ENCODE measurements around the gene CTXN3. TPM values are rescaled to one million over a fixed set of nuclear protein-coding genes. Genes with fewer than 3 reads are reported as not detected.

CTXN3 gene
- total RNA-seq (2013; cell fraction: nucleolus; rRNA removed): not detected in 2 replicates
- total RNA-seq (2014; rRNA removed) (not detected in 2 replicates), total RNA-seq (2014; rRNA removed; fragmentation: Illumina TruSeq; extraction: Trizol) (not detected in 2 replicates), total RNA-seq (2021) (not detected in 2 replicates), polyA plus RNA-seq (2011; rRNA removed) (not detected in 2 replicates), polyA plus RNA-seq (2014; fragmentation: Illumina TruSeq; extraction: Trizol) (not detected in 2 replicates), polyA plus RNA-seq (2014; fragmentation: Nextera tagmentation; extraction: Ambion mirVana) (not detected), polyA plus RNA-seq (2014; rRNA removed) (not detected in 2 replicates), polyA plus RNA-seq (2016; fragmentation: Nextera tagmentation; extraction: Ambion mirVana) (not detected), polyA minus RNA-seq (2011; rRNA and poly(A)+ RNA removed) (not detected in 2 replicates), Bru-seq, nascent RNA (not detected), BruChase-seq, experiment 1, labeled RNA remaining after a 6-hour chase (not detected), BruChase-seq, experiment 2, labeled RNA remaining after a 2-hour chase (percentile 12 among the genes with signal in this experiment)
- polyA plus RNA-seq (2011; ENCODE audit: low read depth): not detected
- polyA plus RNA-seq (2011; cell fraction: cytosol; rRNA removed): not detected in 2 replicates
- polyA plus RNA-seq (2011; cell fraction: nucleus; rRNA removed): 0.18 TPM in 1 of 2 replicates, not detected in the other
- not detected in 2 replicates for polyA plus RNA-seq (2012)
- not detected in 2 replicates for polyA minus RNA-seq (2011; cell fraction: cytosol; rRNA and poly(A)+ RNA removed)
- polyA minus RNA-seq (2011; cell fraction: nucleus; rRNA and poly(A)+ RNA removed): not detected in 2 replicates
- long read RNA-seq, experiment 1: 0 reads
- long read RNA-seq, experiment 2: 0 reads

DNA sequence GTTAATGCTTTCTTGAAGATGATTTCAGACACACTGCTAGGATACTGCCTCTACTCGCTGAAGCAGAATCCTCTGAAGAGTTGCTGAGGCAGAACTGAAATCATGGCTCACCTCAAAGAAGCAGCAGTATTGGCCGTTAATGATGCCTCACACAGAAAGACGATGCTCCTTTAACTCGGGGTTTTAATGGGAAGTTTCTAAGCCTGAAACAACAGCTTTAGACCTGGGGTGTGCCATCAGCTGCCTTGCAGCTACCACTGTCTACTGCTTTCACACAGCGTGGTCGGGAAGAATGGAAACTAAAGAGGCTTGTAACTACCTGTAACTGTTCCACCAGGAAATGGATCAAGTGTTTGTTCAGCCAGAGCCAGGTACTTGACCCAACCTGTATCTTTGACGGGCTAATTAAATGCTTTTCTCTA, at the start of gene CTXN3:
TSS of gene CTXN3 (plus strand) at position 65 of the 422 bp plus-strand sequence. CDS start 8,440 bp downstream, outside the sequence.
- H3K36me3 ChIP-seq (ENCODE audit: control insufficient read depth in 2 of 2, insufficient read depth in 2 of 2, low read length in 1 of 2): no peaks in the 10 kb centered on the region
- H3K79me2 ChIP-seq (ENCODE audit: control insufficient read depth, insufficient read depth, low read length): no peaks in the 10 kb centered on the region
- intact Hi-C loops (cut with micrococcal nuclease; ENCODE audit: unreplicated experiment): no loop called here
- H3K4me3 ChIP-seq: no peak within 1 kb of the TSS
- BruUV-seq (replicated peaks): no TSS peak
- no peak within 1 kb of the TSS for H3K4me2 ChIP-seq (ENCODE audit: control insufficient read depth, insufficient read depth)
- ATAC-seq: no peak
- H4K20me1 ChIP-seq (ENCODE audit: control insufficient read depth, insufficient read depth): no peaks in the 10 kb centered on the region
- ChIA-PET POLR2A (no interaction called here), SMC1A (ENCODE audit: uncharacterized antibody, unreplicated experiment) (interaction anchor here (0.8 to 1.7 kb wide), 5 partner anchors 10 to 62 kb away, joined by 3 to 5 read pairs (median 4); no protein-coding TSS in a partner anchor), CTCF (interaction anchor here (0.6 to 1.5 kb wide), 2 partner anchors 85 to 227 kb away, joined by 3 read pairs; no protein-coding TSS in a partner anchor), RAD21 (ENCODE audit: unreplicated experiment) (no interaction called here)
- in situ Hi-C loops (cut with MboI): no loop called here
- WGBS (ENCODE audit: insufficient coverage, insufficient replicate concordance, low lambda C conversion rate, missing lambda C conversion rate): 19% methylated on average over 7 of the region's 7 CpGs
- no peaks in the 10 kb centered on the region for H3K9me3 ChIP-seq (replicated peaks; ENCODE audit: control insufficient read depth, insufficient read depth, low read length)
- H2AFZ ChIP-seq (ENCODE audit: control insufficient read depth, low read depth, low read length): no peak within 1 kb of the TSS
- H3K9ac ChIP-seq (ENCODE audit: control insufficient read depth, insufficient read depth, low read length): no peak within 1 kb of the TSS
- no peak for FAIRE-seq
- no peak within 1 kb of the TSS for H3K27ac ChIP-seq (ENCODE audit: control insufficient read depth, insufficient read depth)
- no peaks in the 10 kb centered on the region for H3K27me3 ChIP-seq (replicated peaks in 1 of 2; ENCODE audit: control insufficient read depth in 2 of 2, insufficient read depth in 2 of 2, low read length in 1 of 2)
- TF ChIP-seq ETV6 (conservative IDR thresholded peaks at IDR 0.05 in 1 of 2, IDR thresholded peaks at IDR 0.05 in 1 of 2; ENCODE audit: borderline replicate concordance in 1 of 2, low read depth in 1 of 2): no peak
- TF ChIP-seq, protein P1, sequence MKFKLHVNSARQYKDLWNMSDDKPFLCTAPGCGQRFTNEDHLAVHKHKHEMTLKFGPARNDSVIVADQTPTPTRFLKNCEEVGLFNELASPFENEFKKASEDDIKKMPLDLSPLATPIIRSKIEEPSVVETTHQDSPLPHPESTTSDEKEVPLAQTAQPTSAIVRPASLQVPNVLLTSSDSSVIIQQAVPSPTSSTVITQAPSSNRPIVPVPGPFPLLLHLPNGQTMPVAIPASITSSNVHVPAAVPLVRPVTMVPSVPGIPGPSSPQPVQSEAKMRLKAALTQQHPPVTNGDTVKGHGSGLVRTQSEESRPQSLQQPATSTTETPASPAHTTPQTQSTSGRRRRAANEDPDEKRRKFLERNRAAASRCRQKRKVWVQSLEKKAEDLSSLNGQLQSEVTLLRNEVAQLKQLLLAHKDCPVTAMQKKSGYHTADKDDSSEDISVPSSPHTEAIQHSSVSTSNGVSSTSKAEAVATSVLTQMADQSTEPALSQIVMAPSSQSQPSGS (IDR thresholded peaks at IDR 0.05; ENCODE audit: low read length): no peak
- DNase-seq (ENCODE audit: low read depth, low spot score): no peak
- no peaks in the 10 kb centered on the region for H3K4me1 ChIP-seq (ENCODE audit: control insufficient read depth, insufficient read depth, low read length)
